OCI-LY3 (cell line): Measurements from ENCODE around the gene CLDN14.

Experiments
- H2AFZ ChIP-seq: fragments of 200-600, 300-600 bp; shearing (Covaris generic); 2 replicates; pipeline ENCODE4 v1.6.0; 2014; ENCODE audit warnings: antibody characterized with exemption, low read depth, low read length
- H3K27ac ChIP-seq: fragments of 200-600, 300-600 bp; sonication (generic); 2 replicates; pipeline ENCODE4 v1.5.1; 2014; ENCODE audit warnings: mild to moderate bottlenecking, low read length, moderate library complexity, mixed read lengths
- H3K27me3 ChIP-seq: fragments of 200-600, 300-600 bp; sonication (generic); 2 replicates; pipeline ENCODE4 v1.6.1; 2014; ENCODE audit warnings: low read depth, low read length, mixed read lengths
- H3K36me3 ChIP-seq: fragments of 200-600, 300-600 bp; sonication (generic); replicated peaks from 2 replicates; pipeline ENCODE3; 2014; ENCODE audit warnings: low read depth, low read length, mixed read lengths
- H3K4me1 ChIP-seq: fragments of 300-600, 200-600 bp; sonication (generic); 2 replicates; pipeline ENCODE4 v1.6.1; 2014; ENCODE audit warnings: low read length, mixed read lengths
- H3K4me2 ChIP-seq: fragments of 200-600, 300-600 bp; sonication (generic); 2 replicates; pipeline ENCODE4 v1.6.1; 2014; ENCODE audit warnings: low read length, mixed read lengths
- H3K4me3 ChIP-seq: fragments of 300-600, 200-600 bp; sonication (generic); 2 replicates; pipeline ENCODE4 v1.5.1; 2014; ENCODE audit warnings: antibody characterized with exemption, mild to moderate bottlenecking, low read length, moderate library complexity
- H3K79me2 ChIP-seq: fragments of 300-600, 200-600 bp; shearing (Covaris generic); 2 replicates; pipeline ENCODE4 v1.6.1; 2014; ENCODE audit warnings: mild to moderate bottlenecking, low read length, mixed read lengths
- H3K9ac ChIP-seq: fragments of 300-600, 200-600 bp; shearing (Covaris generic); 2 replicates; pipeline ENCODE4 v1.6.0; 2014; ENCODE audit warnings: mild to moderate bottlenecking, low read length, moderate library complexity
- H3K9me3 ChIP-seq: fragments of 200-600, 300-600 bp; shearing (Covaris generic); 2 replicates; pipeline ENCODE4 v1.6.1; 2014; ENCODE audit warnings: low read length, mixed read lengths; ENCODE audit not compliant: insufficient read depth
- H4K20me1 ChIP-seq: fragments of 200-600, 300-600 bp; sonication (generic); 2 replicates; pipeline ENCODE4 v1.6.1; 2016; ENCODE audit warnings: low read length, mixed read lengths; ENCODE audit not compliant: insufficient read depth
- EZH2phosphoT487 ChIP-seq: fragments of 200-600 bp; shearing (Covaris generic); IDR thresholded peaks from 2 replicates; pipeline ENCODE4 v1.6.1; 2018; ENCODE audit warnings: antibody characterized with exemption, mixed run types, low read depth
- TF ChIP-seq, protein P1 (sequence below): fragments of 200-600, 300-600 bp; sonication (generic); IDR thresholded peaks from 2 replicates; pipeline ENCODE4 v1.5.1; 2014; ENCODE audit warnings: antibody characterized with exemption, low read length, low read depth

The CLDN14 gene

DNA sequence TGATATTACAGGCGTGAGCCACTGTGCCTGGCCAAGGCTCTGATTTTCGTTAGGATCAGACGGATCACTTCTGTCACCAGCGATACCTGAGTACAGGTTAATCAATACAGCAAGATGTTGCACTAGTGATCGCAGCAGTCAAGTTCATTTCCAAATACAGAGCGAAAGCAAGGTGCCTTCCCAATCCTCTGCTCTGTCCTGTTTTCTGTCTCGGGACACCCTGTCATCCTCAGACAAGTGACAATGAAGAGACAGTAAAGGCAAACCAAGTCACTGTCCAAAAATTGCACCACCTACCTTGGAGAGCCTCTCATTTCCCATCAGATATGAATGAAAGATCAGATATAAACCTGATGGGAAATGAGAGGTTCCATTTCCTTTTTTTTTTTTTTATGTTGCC is 5.6 kb upstream of the CLDN14 start:
- no peak overlapping the region for H2AFZ ChIP-seq
- H3K27ac ChIP-seq = no peak overlapping the region
- H3K4me2 ChIP-seq = no peak overlapping the region
- peaks cover 11% of the 10 kb centered on the region for H3K4me1 ChIP-seq
- H4K20me1 ChIP-seq = no peaks in the 10 kb centered on the region
- TF ChIP-seq, protein P1, sequence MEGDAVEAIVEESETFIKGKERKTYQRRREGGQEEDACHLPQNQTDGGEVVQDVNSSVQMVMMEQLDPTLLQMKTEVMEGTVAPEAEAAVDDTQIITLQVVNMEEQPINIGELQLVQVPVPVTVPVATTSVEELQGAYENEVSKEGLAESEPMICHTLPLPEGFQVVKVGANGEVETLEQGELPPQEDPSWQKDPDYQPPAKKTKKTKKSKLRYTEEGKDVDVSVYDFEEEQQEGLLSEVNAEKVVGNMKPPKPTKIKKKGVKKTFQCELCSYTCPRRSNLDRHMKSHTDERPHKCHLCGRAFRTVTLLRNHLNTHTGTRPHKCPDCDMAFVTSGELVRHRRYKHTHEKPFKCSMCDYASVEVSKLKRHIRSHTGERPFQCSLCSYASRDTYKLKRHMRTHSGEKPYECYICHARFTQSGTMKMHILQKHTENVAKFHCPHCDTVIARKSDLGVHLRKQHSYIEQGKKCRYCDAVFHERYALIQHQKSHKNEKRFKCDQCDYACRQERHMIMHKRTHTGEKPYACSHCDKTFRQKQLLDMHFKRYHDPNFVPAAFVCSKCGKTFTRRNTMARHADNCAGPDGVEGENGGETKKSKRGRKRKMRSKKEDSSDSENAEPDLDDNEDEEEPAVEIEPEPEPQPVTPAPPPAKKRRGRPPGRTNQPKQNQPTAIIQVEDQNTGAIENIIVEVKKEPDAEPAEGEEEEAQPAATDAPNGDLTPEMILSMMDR = no peak
- H3K36me3 ChIP-seq = no peaks in the 10 kb centered on the region
- no peaks in the 10 kb centered on the region for H3K79me2 ChIP-seq
- no peak overlapping the region for H3K4me3 ChIP-seq
- H3K9ac ChIP-seq = no peak overlapping the region
- no peaks in the 10 kb centered on the region for H3K9me3 ChIP-seq
- H3K27me3 ChIP-seq = no peaks in the 10 kb centered on the region

DNA sequence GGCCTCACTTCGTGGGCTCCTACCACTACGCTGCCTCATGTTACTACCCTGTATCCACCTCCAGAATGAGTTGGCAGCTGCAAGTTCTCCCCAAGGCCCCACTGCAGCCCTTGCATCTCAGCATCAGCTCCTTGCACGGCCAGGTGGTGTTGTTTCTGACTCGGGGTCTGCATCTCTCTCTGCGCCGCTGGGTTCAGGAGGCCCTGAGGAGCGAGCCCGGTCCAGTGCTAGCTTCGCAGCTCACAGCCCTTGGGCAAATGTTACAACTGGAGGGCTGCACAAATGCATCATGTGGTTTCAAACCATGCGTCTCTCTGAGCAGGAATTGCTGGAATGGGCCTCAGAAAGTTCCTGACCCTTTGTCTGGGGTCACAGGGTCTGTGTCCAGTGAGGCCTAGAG is 3.2 kb upstream of the CLDN14 start:
- Histone ChIP-seq H3K9me3 (no peaks in the 10 kb centered on the region), H3K9ac (no peak overlapping the region), H3K36me3 (no peaks in the 10 kb centered on the region), H3K27ac (no peak overlapping the region), H4K20me1 (no peaks in the 10 kb centered on the region), H3K4me1 (peaks cover 22% of the 10 kb centered on the region), H3K4me3 (no peak overlapping the region), H3K27me3 (no peaks in the 10 kb centered on the region), H2AFZ (no peak overlapping the region), H3K79me2 (no peaks in the 10 kb centered on the region), H3K4me2 (no peak overlapping the region)
- no peak for TF ChIP-seq EZH2phosphoT487
- TF ChIP-seq, protein P1 = no peak

DNA sequence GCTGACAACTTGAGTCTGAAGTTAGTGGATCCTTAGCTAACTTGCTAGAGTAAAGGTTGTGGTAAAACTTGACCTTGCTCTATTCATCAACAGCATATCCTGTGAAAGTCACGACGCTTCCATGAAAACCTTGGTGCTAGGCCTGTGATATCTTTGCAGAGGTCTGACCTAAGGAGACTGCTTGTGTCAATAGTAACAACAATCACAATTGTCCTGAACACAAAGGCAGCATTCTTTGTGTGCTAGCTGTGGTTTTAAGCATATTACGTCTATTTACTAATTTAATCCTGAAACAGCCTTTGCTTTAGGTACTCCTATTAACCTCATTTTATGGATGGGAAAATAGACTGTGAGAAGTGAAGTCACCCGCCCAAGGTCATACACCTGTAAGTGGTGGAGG is 2.8 kb upstream of the CLDN14 start:
- TF ChIP-seq, protein P1 = no peak
- TF ChIP-seq EZH2phosphoT487 = no peak
- Histone ChIP-seq H3K36me3 (no peaks in the 10 kb centered on the region), H2AFZ (no peak overlapping the region), H3K79me2 (no peaks in the 10 kb centered on the region), H3K27me3 (no peaks in the 10 kb centered on the region), H3K4me3 (no peak overlapping the region), H3K9ac (no peak overlapping the region), H3K9me3 (no peaks in the 10 kb centered on the region), H3K27ac (no peak overlapping the region), H4K20me1 (no peaks in the 10 kb centered on the region), H3K4me2 (no peak overlapping the region), H3K4me1 (peaks cover 22% of the 10 kb centered on the region)

DNA sequence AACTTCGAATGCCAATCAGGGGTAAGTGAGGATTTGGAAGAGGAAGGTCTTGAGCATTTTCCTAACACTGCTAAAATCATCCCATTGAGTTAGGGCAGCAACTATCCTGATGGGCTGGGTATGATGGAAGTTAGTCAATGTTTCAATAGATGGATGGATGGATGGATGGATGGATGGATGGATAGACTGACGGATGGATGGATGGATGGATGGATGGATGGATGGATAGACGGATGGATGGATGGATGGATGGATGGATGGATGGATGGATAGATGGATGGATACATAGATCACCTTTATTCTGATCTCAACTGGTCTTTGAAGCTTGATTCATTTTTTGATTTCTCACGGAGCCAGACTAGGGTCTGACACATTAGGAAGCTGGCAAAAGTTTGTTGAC is 2.3 kb upstream of the CLDN14 start:
- H3K27ac ChIP-seq = no peak overlapping the region
- H3K79me2 ChIP-seq = no peaks in the 10 kb centered on the region
- H4K20me1 ChIP-seq = no peaks in the 10 kb centered on the region
- TF ChIP-seq, protein P1 = no peak
- TF ChIP-seq EZH2phosphoT487 = no peak
- H3K4me3 ChIP-seq = no peak overlapping the region
- no peak overlapping the region for H3K9ac ChIP-seq
- no peaks in the 10 kb centered on the region for H3K27me3 ChIP-seq
- no peak overlapping the region for H2AFZ ChIP-seq
- peaks cover 19% of the 10 kb centered on the region for H3K4me1 ChIP-seq
- no peak overlapping the region for H3K4me2 ChIP-seq
- H3K36me3 ChIP-seq = no peaks in the 10 kb centered on the region
- H3K9me3 ChIP-seq = no peaks in the 10 kb centered on the region
